Epidermal melanocyte (primary cell): ENCODE data around the gene SLC24A2.
"Not testable (repeated sequence)": the region's sequence is repeated elsewhere in the genome, so short reads cannot be mapped to it uniquely, and the experiment has no call there.

Experiments used
- DNase-seq: peaks from one replicate; pipeline ENCODE4 v3.0.0; 2011; ENCODE audit warnings: low spot score; ENCODE audit not compliant: insufficient read length

SLC24A2 gene

GRCh38 chr9:19788614-19789271 is at the start of gene SLC24A2:
TSS of gene SLC24A2 (minus strand) at chr9:19789037.
- no peak for DNase-seq

DNA sequence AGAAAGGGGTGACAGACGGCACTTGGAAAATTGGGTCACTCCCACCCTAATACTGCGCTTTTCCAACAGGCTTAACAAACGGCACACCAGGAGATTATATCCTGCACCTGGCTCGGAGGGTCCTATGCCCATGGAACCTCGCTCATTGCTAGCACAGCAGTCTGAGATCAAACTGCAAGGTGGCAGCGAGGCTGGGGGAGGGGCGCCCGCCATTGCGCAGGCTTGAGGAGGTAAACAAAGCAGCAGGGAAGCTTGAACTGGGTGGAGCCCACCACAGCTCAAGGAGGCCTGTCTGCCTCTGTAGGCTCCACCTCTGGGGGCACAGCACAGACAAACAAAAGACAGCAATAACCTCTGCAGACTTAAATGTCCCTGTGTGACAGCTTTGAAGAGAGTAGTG is 44.5 kb upstream of the SLC24A2 start:
- DNase-seq = not testable (repeated sequence)

GRCh38 chr9:19830796-19831195 is 42.0 kb upstream of the SLC24A2 start:
- DNase-seq = no peak

GRCh38 chr9:19828576-19829109 is 39.8 kb upstream of the SLC24A2 start:
- no peak for DNase-seq

- no peak for DNase-seq
Observed at GRCh38 chr9:19816769-19817168, 27.9 kb upstream of the SLC24A2 start.

- DNase-seq = no peak
Observed at GRCh38 chr9:19812194-19812593, 23.4 kb upstream of the SLC24A2 start.

- DNase-seq = no peak
Observed at GRCh38 chr9:19809422-19810269, 20.8 kb upstream of the SLC24A2 start.

DNA sequence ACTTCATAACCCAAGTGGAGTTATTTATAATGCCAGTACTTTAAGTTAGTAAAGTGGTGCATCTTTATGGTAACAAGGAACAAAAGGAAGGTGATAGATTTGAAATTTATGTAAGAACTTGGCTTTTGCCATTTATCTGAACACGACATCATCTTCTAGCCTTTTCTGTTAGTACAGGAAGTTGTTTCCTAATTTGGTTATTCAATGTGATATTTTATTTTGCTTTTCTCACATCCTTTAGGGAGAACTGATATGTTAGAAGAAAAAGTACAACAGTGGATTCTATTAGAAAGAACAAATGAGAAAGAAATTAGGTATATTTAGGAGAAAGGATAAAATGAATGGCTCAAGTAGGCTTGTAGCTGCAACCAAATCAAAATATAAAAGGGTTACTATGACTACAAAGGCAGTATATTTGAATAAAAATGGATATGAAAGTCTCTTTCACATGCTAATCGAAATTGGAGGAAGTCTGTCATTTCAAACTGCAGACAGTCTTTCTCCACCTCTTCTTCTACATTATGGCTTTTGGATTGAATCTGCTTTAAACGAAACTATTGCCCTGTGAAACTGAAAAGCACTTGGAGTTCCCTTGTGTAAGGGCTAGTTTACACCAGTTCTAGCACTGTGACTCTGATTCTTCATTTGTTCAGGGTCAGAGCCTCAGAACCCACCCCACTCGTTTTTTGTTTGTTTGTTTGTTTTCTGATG is 18.5 kb upstream of the SLC24A2 start:
- no peak for DNase-seq

DNA sequence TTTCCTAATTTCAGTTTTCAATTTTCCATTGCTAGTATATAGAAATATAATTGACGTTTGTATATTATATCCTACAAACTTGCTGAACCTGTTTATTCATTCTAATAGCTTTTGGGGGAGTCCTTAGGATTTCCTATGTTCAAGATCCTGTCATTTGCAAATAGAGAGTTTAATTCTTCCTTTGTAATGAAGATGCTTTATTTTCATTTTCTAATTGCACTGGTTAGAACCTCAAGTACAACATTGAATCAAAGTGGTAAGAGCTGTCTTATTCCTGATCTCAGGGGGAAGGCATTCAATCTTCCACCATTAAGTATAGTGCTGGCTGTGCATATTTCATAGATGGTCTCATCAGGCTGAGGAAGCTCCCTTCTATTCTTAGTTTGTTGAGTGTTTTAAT is 15.6 kb upstream of the SLC24A2 start:
- no peak for DNase-seq

DNA sequence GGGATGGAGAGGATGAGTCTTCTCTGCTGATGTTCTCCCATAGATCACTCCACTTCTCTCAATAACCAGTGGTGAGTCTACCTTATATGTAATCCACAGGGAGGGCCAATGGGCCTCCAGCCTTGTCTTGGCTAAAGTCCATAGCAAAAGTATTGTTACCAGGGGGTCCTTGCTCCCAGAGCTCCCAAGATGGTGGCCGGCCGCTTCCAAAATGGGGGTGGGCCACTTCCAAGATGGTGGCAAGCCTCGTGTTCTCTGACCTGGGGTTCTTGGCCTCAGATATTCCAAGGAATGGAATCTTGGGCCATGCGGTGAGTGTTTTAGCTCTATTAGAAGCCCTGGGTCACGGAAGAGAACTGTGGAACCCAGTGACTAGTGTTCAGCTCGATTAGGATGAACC is 12.0 kb upstream of the SLC24A2 start:
- no peak for DNase-seq

DNA sequence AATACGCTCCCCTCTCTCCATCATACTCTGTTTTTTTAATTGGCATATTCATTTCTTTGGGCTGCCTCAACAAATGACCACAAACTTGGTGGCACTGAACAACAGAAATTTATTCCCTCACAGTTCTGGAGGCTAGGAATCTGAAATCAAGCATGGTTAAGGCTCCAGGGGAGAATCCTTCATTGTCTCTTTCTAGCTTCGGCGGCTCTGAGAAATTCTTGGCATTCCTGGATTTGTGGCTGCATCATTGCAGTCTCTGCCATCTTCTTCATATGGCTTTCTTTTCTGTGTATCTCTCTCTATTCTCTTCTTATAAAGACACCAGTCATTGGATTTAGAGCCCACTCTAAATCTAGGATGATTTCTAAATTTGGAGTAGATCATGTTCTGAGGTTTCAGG is 10.9 kb upstream of the SLC24A2 start:
- DNase-seq = no peak

- DNase-seq = no peak
Observed at GRCh38 chr9:19788152-19788551, 685 bp downstream of the SLC24A2 start.

GRCh38 chr9:19787672-19788071 is 1.2 kb downstream of the SLC24A2 start:
- no peak for DNase-seq

- no peak for DNase-seq
Observed at GRCh38 chr9:19785230-19785629, 3.6 kb downstream of the SLC24A2 start.

DNA sequence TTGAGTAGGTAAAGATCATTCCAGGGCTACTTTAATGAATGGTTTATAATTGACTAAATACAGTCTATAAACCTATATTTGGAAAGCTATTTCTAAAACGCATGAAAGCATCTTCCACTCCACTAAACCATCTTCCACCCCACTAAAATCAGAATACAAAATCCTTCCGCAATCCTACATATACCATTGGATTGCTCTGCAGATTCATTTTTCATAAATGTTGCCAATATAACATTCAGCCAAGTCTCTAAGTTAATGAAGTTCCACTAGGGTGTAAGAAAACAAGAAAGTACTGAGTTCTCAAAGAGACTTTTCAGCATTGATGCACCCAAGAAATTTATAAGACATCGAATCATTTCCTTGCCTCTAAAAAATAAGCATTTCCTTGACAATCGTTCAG is 4.7 kb downstream of the SLC24A2 start:
- DNase-seq = no peak

- DNase-seq = no peak
Observed at GRCh38 chr9:19783500-19783899, 5.3 kb downstream of the SLC24A2 start.

DNA sequence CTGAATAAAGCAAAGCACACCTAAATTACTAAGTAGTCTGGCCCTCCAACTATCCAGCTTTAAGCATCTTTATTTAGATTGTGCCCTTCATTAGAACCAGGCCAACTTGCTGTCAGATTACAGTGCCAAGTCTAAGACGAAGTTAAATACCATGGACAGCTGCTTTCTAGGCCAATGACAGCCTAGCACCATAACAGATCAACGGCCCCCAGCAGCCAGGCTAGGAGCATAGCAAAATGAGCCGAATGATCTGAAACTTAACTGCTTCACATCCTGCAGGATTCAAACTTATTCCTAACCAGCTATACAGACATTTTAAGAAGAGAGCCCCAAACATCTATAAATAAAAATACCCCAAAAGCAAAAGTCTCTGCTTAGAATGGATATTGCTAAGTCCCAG is 6.8 kb downstream of the SLC24A2 start:
- DNase-seq = no peak

DNA sequence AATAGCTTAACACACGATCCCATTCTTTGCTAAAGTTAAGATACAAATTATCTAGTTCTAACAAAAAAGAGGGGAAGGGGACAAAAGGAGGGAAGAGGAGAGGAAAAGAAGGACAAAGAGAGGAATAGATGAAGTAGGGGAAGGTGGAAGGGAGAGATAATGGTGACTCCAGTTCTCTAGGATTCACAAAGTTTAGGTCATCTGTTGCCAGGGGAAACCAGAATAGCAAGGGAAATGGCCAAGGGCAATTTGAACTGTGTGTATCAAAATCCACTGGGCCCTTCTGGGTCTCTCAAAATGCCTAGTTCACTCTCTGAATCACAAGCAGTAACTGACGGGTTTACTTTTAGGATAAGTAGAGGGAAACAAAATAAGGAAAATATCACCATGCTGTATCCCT is 7.6 kb downstream of the SLC24A2 start:
- no peak for DNase-seq

DNA sequence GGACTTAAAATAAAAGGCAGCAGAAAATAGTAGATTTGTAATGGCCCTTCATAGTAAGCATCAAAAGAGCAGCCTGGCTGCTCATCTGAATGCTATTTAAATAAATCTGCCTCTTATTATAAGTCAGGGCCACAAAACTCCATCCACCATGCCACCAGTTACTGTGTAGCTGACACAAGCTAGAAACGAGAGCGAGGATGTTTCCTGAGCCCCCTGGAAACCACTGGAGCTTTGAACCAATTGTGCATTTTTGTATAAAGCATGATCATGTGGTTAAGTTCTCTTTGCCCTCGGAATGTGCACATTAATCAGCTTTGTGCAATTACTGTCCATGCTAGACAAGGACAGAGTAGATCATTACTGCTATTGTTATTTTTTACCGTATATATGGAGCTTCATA is 17.4 kb downstream of the SLC24A2 start:
- DNase-seq = no peak

DNA sequence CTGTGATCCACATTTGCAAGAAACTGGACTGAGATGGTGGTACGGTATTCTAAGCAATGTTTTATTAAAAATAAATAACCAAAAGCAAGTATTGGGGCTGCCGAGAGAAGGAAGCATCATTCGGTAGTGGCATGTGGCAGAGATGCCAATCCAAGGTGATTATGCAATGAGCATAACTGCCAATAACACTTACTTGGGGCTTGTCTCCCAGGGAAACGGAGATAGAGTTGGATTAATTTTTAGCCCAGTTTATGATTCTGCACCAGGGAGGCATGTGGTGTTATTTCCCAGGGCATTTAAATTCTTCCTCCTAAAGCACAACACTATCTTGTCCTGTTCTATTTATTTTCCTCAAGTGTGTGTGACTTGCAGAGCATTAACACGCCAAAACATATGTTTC is 17.9 kb downstream of the SLC24A2 start:
- DNase-seq = no peak

DNA sequence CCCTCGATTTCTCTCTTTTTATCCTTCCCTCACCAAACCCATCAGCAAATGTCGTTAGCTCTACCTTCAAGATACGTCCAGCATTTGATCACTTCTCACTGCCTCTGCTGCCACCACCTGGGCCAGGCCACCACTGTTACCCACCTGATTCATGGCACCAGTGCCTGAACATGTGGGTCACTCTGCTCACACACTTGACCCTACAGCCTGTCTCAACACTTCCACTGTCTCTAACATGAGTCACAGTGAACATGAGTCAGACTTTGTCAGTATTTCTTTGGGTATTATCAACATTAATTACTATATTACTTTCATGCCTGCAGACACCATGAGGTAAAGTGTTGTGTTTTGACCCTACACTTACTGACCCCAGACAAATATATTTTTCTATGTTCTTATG is 19.6 kb downstream of the SLC24A2 start:
- DNase-seq = no peak

DNA sequence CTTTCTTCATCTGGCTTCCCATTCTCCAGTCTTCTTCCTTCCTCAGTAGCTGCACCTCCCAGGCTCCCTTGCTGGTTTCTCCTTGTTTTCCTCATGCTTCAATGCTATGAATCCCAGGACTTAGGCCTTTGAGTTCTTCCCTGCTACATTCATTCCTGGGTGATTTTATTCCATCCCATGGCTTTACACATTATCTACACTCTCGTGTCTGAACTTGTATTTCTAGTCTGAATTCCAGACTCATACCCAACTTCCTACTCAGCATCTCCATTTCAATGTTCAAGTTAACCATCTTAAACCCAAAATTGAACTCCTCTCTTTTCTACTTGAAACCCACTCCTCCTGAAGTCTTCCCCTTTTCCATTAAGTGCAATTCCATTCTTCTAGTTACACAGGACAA is 20.0 kb downstream of the SLC24A2 start:
- no peak for DNase-seq
